Keratinocyte (primary cell): ENCODE measurements around the gene ACTR3C.

Experiments
- CTCF ChIP-seq, 3 experiments: IDR thresholded peaks in 1 of 3; conservative IDR thresholded peaks in 1 of 3; optimal IDR thresholded peaks in 1 of 3; 2 replicates in 2 of 3; 3 replicates in 1 of 3; pipeline versions ENCODE3 to v1.5.1; 2011; ENCODE audit warnings: low read length in 3 of 3, mild to moderate bottlenecking in 3 of 3, moderate library complexity in 2 of 3, control low read depth in 1 of 3, inconsistent platforms in 1 of 3; ENCODE audit not compliant: insufficient read depth in 2 of 3; ENCODE audit errors: extremely low read depth in 1 of 3
- EZH2 ChIP-seq: IDR thresholded peaks from one replicate; pipeline ENCODE4 v1.6.1; 2012; ENCODE audit warnings: inconsistent platforms, mild to moderate bottlenecking, low read length, moderate library complexity

GRCh38 chr7:150334108-150334507 is 10.8 kb upstream of the ACTR3C start:
- TF ChIP-seq CTCF (optimal IDR thresholded peaks at IDR 0.05 in 1 of 3, IDR thresholded peaks at IDR 0.05 in 1 of 3, conservative IDR thresholded peaks at IDR 0.05 in 1 of 3; ENCODE audit: extremely low read depth in 1 of 3, insufficient read depth in 2 of 3, low read length in 3 of 3) (no peak), EZH2 (no peak)
